WTC11 (cell line): Measurements from ENCODE around the gene PBOV1. TPM values are rescaled to one million over a fixed set of nuclear protein-coding genes. Genes with fewer than 3 reads are reported as not detected.
"Not testable (repeated sequence)": the region's sequence is repeated elsewhere in the genome, so short reads cannot be mapped to it uniquely, and the experiment has no call there.

ENCODE experiments used
- ATAC-seq: fragments of 200-7000 bp; cut with Tn5 transposase; 2 replicates; pipeline ENCODE4 v1.10.0; 2021; ENCODE audit warnings: mild to moderate bottlenecking, moderate library complexity
- CTCF ChIA-PET: fragments of 300-600 bp; sonication (Branson Sonifier 250); formaldehyde crosslinking; loops from one replicate; lab custom pipeline; 2021; ENCODE audit warnings: antibody characterized with exemption; lab: Charles Lee
- POLR2A ChIA-PET: fragments of 350-600 bp; sonication (Branson Sonifier 250); formaldehyde crosslinking; loops from one replicate; lab custom pipeline; 2021; ENCODE audit warnings: antibody characterized with exemption; lab: Charles Lee
- DNase-seq: peaks from one replicate; pipeline ENCODE4 v3.0.0; 2021; ENCODE audit warnings: low spot score
- H3K27ac Mint-ChIP-seq: 2 replicates; pipeline ENCODE4 v1.8.0; 2021; ENCODE audit warnings: mixed read lengths
- H3K27me3 Mint-ChIP-seq: 2 replicates; pipeline ENCODE4 v1.8.0; 2021; ENCODE audit warnings: low read depth, mild to moderate bottlenecking, moderate library complexity, mixed read lengths
- H3K36me3 Mint-ChIP-seq: 2 replicates; pipeline ENCODE4 v1.8.0; 2021; ENCODE audit warnings: mixed read lengths
- H3K4me1 Mint-ChIP-seq: 2 replicates; pipeline ENCODE4 v1.8.0; 2022; ENCODE audit warnings: mixed read lengths
- H3K4me3 Mint-ChIP-seq: 2 replicates; pipeline ENCODE4 v1.8.0; 2021; ENCODE audit warnings: mild to moderate bottlenecking, moderate library complexity, mixed read lengths
- H3K9me3 Mint-ChIP-seq: 2 replicates; pipeline ENCODE4 v1.8.0; 2021; ENCODE audit warnings: mixed read lengths
- AR ChIP-seq: fragments of 250-450 bp; sonication (Bioruptor Pico); IDR thresholded peaks from 2 replicates; pipeline ENCODE4 v1.9.0; 2021; ENCODE audit warnings: mild to moderate bottlenecking
- NR1H2 ChIP-seq: sonication (generic); formaldehyde crosslinking; IDR thresholded peaks from 2 replicates; pipeline ENCODE4 v1.9.0; 2021; ENCODE audit warnings: mild to moderate bottlenecking, moderate library complexity, missing genetic modification reagents
- STAT6 ChIP-seq: sonication (generic); formaldehyde crosslinking; conservative IDR thresholded peaks from 2 replicates; pipeline ENCODE4 v1.8.1; 2023; ENCODE audit warnings: mild to moderate bottlenecking, low read depth, missing genetic modification reagents, moderate library complexity
- ZBTB21 ChIP-seq: sonication (generic); formaldehyde crosslinking; IDR thresholded peaks from 2 replicates; pipeline ENCODE4 v1.8.1; 2023; ENCODE audit warnings: mild to moderate bottlenecking, missing genetic modification reagents, borderline replicate concordance
- ZNF121 ChIP-seq: sonication (generic); formaldehyde crosslinking; IDR thresholded peaks from 2 replicates; pipeline ENCODE4 v1.8.0; 2023; ENCODE audit warnings: missing genetic modification reagents
- ZNF138 ChIP-seq: sonication (generic); formaldehyde crosslinking; conservative IDR thresholded peaks from 2 replicates; pipeline ENCODE4 v1.8.1; 2022; ENCODE audit warnings: mild to moderate bottlenecking, moderate library complexity, missing genetic modification reagents
- ZNF232 ChIP-seq: sonication (generic); formaldehyde crosslinking; IDR thresholded peaks from 2 replicates; pipeline ENCODE4 v1.8.0; 2022; ENCODE audit warnings: mild to moderate bottlenecking, missing genetic modification reagents
- ZNF423 ChIP-seq: fragments of 250-450 bp; sonication (Bioruptor Pico); IDR thresholded peaks from 2 replicates; pipeline ENCODE4 v2.1.2; 2022; ENCODE audit warnings: mild to moderate bottlenecking, moderate library complexity
- total RNA-seq: library from RNA; stranded (reverse); gene quantifications from 3 replicates; pipeline ENCODE4 v1.2.3, GENCODE V29; 2021
- TF ChIP-seq, protein P1 (sequence below): sonication (generic); formaldehyde crosslinking; IDR thresholded peaks from 2 replicates; pipeline ENCODE4 v1.8.1; 2022; ENCODE audit warnings: low read depth, missing genetic modification reagents, borderline replicate concordance
- TF ChIP-seq, protein P2 (sequence below): sonication (generic); formaldehyde crosslinking; IDR thresholded peaks from 2 replicates; pipeline ENCODE4 v1.8.1; 2022; ENCODE audit warnings: missing genetic modification reagents, borderline replicate concordance
- TF ChIP-seq, protein P3 (sequence below): fragments of 250-450 bp; sonication (Bioruptor Pico); IDR thresholded peaks from 2 replicates; pipeline ENCODE4 v1.8.0; 2021; ENCODE audit warnings: mild to moderate bottlenecking
- TF ChIP-seq, protein P4 (sequence below): sonication (generic); formaldehyde crosslinking; IDR thresholded peaks from 2 replicates; pipeline ENCODE4 v1.8.0; 2023; ENCODE audit warnings: missing genetic modification reagents
- TF ChIP-seq, protein P5 (sequence below): fragments of 200-600 bp; IDR thresholded peaks from 2 replicates; pipeline ENCODE4 v1.8.0; 2022; ENCODE audit warnings: antibody characterized with exemption

Gene PBOV1
- total RNA-seq, 1 experiment from 2014 or later, result not detected

DNA sequence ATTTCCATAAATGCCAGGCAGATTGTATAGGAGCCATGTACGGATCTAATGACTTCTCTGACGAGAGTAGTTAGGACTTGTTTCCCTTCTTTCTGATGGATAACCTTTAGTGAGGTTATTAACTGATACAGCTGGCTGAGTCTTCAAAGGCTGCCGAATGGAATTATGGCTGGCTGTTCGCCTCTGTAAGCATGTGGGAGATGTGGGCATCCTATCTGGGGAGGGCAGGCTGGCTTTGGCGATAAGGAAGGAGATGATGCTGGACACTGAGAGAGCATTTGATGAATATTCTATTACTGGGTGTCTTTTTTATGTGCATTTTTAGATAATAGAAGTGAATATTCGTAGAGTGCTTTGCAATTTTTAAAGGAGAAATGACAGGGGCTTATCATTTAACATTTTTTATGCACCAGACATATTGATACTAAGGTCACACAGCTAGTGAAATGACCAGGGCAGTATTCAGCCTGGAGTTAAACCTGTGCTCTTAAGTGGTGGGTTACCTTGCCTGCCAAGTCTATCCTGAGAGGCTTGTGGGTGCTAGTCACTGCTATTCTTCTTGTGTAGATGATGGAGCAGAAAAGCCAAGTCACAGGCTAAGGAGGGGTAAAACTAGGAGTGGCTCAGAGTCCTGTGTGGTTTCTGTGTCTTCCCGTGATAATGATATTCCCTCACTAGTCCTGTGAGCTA lies 3.1 kb downstream of the PBOV1 start:
- TF ChIP-seq ZNF232, result no peak
- TF ChIP-seq, protein P1, sequence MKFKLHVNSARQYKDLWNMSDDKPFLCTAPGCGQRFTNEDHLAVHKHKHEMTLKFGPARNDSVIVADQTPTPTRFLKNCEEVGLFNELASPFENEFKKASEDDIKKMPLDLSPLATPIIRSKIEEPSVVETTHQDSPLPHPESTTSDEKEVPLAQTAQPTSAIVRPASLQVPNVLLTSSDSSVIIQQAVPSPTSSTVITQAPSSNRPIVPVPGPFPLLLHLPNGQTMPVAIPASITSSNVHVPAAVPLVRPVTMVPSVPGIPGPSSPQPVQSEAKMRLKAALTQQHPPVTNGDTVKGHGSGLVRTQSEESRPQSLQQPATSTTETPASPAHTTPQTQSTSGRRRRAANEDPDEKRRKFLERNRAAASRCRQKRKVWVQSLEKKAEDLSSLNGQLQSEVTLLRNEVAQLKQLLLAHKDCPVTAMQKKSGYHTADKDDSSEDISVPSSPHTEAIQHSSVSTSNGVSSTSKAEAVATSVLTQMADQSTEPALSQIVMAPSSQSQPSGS (CRISPR knock-in tag), result no peak
- TF ChIP-seq, protein P2, sequence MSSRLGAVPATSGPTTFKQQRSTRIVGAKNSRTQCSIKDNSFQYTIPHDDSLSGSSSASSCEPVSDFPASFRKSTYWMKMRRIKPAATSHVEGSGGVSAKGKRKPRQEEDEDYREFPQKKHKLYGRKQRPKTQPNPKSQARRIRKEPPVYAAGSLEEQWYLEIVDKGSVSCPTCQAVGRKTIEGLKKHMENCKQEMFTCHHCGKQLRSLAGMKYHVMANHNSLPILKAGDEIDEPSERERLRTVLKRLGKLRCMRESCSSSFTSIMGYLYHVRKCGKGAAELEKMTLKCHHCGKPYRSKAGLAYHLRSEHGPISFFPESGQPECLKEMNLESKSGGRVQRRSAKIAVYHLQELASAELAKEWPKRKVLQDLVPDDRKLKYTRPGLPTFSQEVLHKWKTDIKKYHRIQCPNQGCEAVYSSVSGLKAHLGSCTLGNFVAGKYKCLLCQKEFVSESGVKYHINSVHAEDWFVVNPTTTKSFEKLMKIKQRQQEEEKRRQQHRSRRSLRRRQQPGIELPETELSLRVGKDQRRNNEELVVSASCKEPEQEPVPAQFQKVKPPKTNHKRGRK (CRISPR knock-in tag), result no peak
- TF ChIP-seq, protein P3, sequence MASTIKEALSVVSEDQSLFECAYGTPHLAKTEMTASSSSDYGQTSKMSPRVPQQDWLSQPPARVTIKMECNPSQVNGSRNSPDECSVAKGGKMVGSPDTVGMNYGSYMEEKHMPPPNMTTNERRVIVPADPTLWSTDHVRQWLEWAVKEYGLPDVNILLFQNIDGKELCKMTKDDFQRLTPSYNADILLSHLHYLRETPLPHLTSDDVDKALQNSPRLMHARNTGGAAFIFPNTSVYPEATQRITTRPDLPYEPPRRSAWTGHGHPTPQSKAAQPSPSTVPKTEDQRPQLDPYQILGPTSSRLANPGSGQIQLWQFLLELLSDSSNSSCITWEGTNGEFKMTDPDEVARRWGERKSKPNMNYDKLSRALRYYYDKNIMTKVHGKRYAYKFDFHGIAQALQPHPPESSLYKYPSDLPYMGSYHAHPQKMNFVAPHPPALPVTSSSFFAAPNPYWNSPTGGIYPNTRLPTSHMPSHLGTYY (CRISPR knock-in tag), result no peak
- TF ChIP-seq ZBTB21 (CRISPR knock-in tag), result no peak
- TF ChIP-seq ZNF423 (CRISPR knock-in tag), result no peak
- TF ChIP-seq ZNF138 (CRISPR knock-in tag), result no peak
- TF ChIP-seq, protein P4, sequence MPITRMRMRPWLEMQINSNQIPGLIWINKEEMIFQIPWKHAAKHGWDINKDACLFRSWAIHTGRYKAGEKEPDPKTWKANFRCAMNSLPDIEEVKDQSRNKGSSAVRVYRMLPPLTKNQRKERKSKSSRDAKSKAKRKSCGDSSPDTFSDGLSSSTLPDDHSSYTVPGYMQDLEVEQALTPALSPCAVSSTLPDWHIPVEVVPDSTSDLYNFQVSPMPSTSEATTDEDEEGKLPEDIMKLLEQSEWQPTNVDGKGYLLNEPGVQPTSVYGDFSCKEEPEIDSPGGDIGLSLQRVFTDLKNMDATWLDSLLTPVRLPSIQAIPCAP (CRISPR knock-in tag), result no peak
- TF ChIP-seq, protein P5, sequence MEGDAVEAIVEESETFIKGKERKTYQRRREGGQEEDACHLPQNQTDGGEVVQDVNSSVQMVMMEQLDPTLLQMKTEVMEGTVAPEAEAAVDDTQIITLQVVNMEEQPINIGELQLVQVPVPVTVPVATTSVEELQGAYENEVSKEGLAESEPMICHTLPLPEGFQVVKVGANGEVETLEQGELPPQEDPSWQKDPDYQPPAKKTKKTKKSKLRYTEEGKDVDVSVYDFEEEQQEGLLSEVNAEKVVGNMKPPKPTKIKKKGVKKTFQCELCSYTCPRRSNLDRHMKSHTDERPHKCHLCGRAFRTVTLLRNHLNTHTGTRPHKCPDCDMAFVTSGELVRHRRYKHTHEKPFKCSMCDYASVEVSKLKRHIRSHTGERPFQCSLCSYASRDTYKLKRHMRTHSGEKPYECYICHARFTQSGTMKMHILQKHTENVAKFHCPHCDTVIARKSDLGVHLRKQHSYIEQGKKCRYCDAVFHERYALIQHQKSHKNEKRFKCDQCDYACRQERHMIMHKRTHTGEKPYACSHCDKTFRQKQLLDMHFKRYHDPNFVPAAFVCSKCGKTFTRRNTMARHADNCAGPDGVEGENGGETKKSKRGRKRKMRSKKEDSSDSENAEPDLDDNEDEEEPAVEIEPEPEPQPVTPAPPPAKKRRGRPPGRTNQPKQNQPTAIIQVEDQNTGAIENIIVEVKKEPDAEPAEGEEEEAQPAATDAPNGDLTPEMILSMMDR, result no peak
- TF ChIP-seq STAT6, result no peak
- no peak for TF ChIP-seq ZNF121 (CRISPR knock-in tag)
- no peak for TF ChIP-seq AR (CRISPR knock-in tag)
- TF ChIP-seq NR1H2, result no peak
- H3K9me3 Mint-ChIP-seq, result no peaks in the 10 kb centered on the region
- DNase-seq, result no peak
- H3K36me3 Mint-ChIP-seq, result no peaks in the 10 kb centered on the region
- no peaks in the 10 kb centered on the region for H3K27me3 Mint-ChIP-seq
- POLR2A ChIA-PET, result no interaction called here
- H3K27ac Mint-ChIP-seq, result no peak overlapping the region; the same call in 1 of the 2 replicates
- H3K4me1 Mint-ChIP-seq, result no peaks in the 10 kb centered on the region
- CTCF ChIA-PET, result no interaction called here
- no peak overlapping the region for H3K4me3 Mint-ChIP-seq
- ATAC-seq, result no peak

DNA sequence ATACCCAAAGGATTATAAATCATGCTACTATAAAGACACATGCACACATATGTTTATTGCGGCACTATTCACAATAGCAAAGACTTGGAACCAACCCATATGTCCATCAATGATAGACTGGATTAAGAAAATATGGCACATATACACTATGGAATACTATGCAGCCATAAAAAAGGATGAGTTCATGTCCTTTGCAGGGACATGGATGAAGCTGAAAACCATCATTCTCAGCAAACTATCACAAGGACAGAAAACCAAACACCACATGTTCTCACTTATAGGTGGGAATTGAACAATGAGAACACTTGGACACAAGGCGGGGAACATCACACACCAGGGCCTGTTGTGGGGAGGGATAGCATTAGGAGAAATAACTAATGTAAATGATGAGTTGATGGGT lies 5.8 kb downstream of the PBOV1 start:
- H3K4me3 Mint-ChIP-seq, H3K36me3 Mint-ChIP-seq, ATAC-seq, H3K9me3 Mint-ChIP-seq, DNase-seq, H3K27me3 Mint-ChIP-seq, H3K27ac Mint-ChIP-seq, POLR2A ChIA-PET: not testable (repeated sequence)
- peaks cover 11% of the 10 kb centered on the region for H3K4me1 Mint-ChIP-seq
- CTCF ChIA-PET, result interaction anchor here (0.6 to 2.1 kb wide), 2 partner anchors 20 to 96 kb away, joined by 3 to 73 read pairs; no protein-coding TSS in a partner anchor
